ENCODE measurements around the gene RCAN1.
"Not testable (repeated sequence)": the region's sequence is repeated elsewhere in the genome, so short reads cannot be mapped to it uniquely, and the experiment has no call there.

Gene RCAN1

GRCh38 chr21:34621434-34622350 is 6.8 kb upstream of the RCAN1 start:
- no peak for DNase-seq (ENCODE audit: low read depth in 2 of 2, low spot score in 1 of 2)

GRCh38 chr21:34619841-34620665 is 5.1 kb upstream of the RCAN1 start:
- no peak for DNase-seq (ENCODE audit: low read depth in 2 of 2, low spot score in 1 of 2)

DNA sequence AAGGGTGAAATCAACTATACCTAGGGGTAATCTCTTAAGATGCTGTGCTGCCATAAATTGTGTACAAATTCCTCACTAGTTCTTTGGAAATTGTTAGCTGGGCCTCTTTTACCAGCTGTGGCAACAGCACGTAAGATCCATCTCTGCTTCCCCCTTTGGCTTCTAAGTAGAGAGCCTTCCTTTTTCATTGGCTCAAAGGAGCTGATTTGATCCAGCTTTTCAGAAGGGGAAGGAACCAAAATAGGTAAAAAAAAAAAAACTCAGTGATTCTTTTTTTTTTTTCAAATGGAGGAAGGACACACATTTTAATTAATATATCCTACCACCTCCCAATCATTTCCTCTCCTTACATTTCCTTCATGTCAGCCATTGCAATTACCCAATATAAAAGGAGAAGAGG is 4.0 kb upstream of the RCAN1 start:
- DNase-seq (ENCODE audit: low read depth in 2 of 2, low spot score in 1 of 2), result no peak

DNA sequence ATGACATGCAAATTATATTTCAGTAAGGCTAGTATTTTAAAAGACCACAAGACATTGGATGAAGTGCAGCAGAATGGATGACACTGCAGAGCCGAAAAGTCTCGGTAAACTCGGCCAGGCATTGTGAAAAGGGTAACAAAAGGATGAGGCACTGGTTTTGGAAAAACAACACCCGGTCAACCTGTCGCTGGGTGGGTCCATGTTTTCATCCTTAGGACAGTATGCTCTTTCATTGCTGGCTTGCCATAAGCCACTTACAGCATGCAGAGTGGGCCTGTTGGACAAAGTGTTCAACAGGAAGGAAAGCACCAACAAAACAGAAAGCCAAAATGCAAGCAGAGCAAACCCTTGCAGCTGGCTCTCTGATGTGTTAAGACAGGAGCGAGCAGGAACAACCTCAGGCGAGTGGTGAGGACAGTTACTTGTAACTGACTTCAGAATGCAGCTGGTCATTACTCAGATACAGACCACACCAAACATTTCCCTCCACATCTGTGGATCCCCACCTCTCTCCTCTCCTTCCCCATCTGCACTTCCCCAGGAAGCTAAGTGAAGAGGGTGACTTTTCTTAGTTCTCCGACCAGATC is 2.9 kb upstream of the RCAN1 start:
- no peak for DNase-seq (ENCODE audit: low read depth in 2 of 2, low spot score in 1 of 2)

- no peak for DNase-seq (ENCODE audit: low read depth in 2 of 2, low spot score in 1 of 2)
These were observed 538 bp upstream of the RCAN1 start for GRCh38 chr21:34615487-34615814.

GRCh38 chr21:34613679-34614627 is 960 bp downstream of the RCAN1 start:
- no peak for DNase-seq (ENCODE audit: low read depth in 2 of 2, low spot score in 1 of 2)

- DNase-seq (ENCODE audit: low read depth in 2 of 2, low spot score in 1 of 2), result no peak
These were observed 2.4 kb downstream of the RCAN1 start for GRCh38 chr21:34612557-34612956.

- DNase-seq (ENCODE audit: low read depth in 2 of 2, low spot score in 1 of 2), result no peak
These were observed 2.9 kb downstream of the RCAN1 start for GRCh38 chr21:34612056-34612455.

- DNase-seq (ENCODE audit: low read depth in 2 of 2, low spot score in 1 of 2), result no peak
These were observed 3.4 kb downstream of the RCAN1 start for GRCh38 chr21:34611528-34611927.

- no peak for DNase-seq (ENCODE audit: low read depth in 2 of 2, low spot score in 1 of 2)
These were observed 4.9 kb downstream of the RCAN1 start for GRCh38 chr21:34609933-34610549.

DNA sequence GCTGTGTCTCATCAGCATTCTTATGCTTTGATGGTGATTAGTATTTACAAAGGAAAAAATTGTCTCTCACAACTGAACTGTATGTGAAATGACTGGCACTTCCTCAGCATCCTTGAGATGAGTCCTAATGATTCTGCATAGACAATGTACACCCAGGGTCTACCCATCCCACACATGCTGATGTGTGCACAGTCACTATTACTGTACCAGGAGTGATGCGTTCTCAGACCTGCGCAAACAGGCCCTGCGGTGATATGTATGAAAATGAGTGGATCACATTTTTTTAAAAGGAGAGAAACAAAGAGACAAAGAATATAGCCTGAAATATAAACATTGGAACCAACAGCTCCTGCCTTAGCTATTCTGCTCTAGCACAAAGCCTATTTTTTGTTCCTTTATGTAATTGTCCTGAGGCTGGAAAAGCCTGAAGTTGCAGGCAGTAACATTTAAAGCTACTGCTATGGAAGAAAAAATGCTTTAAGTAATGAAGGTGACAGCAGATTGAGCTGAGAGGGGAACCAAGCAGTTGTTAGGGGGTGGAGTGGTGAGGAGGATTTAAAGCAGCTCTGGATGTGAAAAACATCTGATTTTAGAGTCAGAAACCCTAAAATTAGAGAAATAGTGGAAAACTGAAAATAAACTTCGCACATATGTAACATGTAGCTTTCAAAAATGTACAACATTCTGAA is 5.5 kb downstream of the RCAN1 start:
- DNase-seq (ENCODE audit: low read depth in 2 of 2, low spot score in 1 of 2), result no peak

GRCh38 chr21:34607376-34607775 is 7.5 kb downstream of the RCAN1 start:
- not testable (repeated sequence) for DNase-seq (ENCODE audit: low read depth in 2 of 2, low spot score in 1 of 2)

- no peak for DNase-seq (ENCODE audit: low read depth in 2 of 2, low spot score in 1 of 2)
These were observed 8.3 kb downstream of the RCAN1 start for GRCh38 chr21:34606621-34607020.

- DNase-seq (ENCODE audit: low read depth in 2 of 2, low spot score in 1 of 2), result no peak
These were observed 8.9 kb downstream of the RCAN1 start for GRCh38 chr21:34606051-34606450.

GRCh38 chr21:34604956-34605355 is 10.0 kb downstream of the RCAN1 start:
- not testable (repeated sequence) for DNase-seq (ENCODE audit: low read depth in 2 of 2, low spot score in 1 of 2)

DNA sequence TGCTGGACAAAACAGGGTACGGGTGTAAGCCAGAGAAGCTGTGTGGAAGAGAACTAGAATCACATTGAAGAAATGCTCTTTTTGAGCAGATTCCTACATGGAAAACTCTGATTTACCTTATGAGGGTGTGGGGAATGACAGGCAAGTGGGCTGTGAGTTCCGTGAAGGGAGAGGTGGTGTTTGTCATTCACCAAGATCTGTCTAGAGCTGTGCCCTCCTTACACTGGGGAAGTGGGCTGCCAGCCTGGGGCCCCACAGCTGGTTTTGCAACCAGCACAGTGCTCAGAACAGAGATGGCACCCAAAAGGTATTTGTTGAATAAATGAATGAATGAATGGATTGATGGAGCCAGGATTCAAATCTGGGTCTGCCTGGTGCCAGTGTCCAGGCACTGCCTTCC is 10.4 kb downstream of the RCAN1 start:
- no peak for DNase-seq (ENCODE audit: low read depth in 2 of 2, low spot score in 1 of 2)

DNA sequence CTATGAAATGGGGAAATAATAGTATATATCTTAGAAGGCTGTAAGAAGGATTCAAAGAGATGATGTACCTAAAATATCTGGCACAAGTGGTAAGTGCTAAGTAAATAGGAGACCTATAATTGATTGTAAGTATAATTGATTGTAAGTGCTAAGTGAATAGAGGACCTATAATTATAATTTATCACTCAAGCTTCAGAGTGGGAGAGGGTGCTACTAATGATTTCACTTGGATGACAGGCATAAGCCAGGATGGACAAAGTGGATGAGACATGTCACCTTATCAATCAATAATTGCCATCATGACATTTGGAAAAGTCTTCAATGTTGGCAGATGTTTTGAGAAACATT is 11.2 kb downstream of the RCAN1 start:
- no peak for DNase-seq (ENCODE audit: low read depth in 2 of 2, low spot score in 1 of 2)

GRCh38 chr21:34603002-34603709 is 11.8 kb downstream of the RCAN1 start:
- DNase-seq (ENCODE audit: low read depth in 2 of 2, low spot score in 1 of 2), result peak in 1 of 2 donors; percentile 24

DNA sequence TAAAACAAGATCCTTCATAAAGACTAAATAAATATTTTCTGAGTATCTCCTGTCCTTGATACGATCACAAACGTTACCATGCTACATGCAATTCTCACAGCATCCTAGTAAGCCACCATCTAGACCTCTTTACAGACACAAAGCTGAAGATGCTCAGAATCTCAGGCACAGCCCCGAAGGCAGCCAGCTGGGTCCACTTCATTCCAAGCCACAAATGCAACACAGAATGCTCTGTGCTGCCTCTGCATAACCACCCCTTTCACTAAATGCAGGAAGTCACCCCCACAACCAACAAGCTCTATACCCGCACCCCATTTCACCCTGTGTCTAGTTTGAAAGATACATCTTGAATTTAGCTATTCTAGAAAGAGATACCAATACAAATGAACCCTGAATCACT is 12.9 kb downstream of the RCAN1 start:
- no peak for DNase-seq (ENCODE audit: low read depth in 2 of 2, low spot score in 1 of 2)

Data from stimulated activated CD8-positive, alpha-beta memory T cell treated with anti-CD3 and anti-CD28 coated beads, Interleukin-4, amount 100 ng/mL, for 4 hours (primary cell).